KBM-7 (cell line): ENCODE data around the gene CTH.
"Not testable (repeated sequence)": the region's sequence is repeated elsewhere in the genome, so short reads cannot be mapped to it uniquely, and the experiment has no call there.

Experiments used
- DNase-seq: peaks from one replicate; pipeline ENCODE4 v3.0.0-alpha.2; 2015
- in situ Hi-C: fragments of 300-500 bp; cut with MboI; formaldehyde crosslinking; loops from 2 replicates; pipeline ENCODE4 v1.14.3; 2020; ENCODE audit warnings: low sequenced_read_pairs, low pct_unique_long_range_greater_than_20kb, mixed read lengths

The CTH gene

DNA sequence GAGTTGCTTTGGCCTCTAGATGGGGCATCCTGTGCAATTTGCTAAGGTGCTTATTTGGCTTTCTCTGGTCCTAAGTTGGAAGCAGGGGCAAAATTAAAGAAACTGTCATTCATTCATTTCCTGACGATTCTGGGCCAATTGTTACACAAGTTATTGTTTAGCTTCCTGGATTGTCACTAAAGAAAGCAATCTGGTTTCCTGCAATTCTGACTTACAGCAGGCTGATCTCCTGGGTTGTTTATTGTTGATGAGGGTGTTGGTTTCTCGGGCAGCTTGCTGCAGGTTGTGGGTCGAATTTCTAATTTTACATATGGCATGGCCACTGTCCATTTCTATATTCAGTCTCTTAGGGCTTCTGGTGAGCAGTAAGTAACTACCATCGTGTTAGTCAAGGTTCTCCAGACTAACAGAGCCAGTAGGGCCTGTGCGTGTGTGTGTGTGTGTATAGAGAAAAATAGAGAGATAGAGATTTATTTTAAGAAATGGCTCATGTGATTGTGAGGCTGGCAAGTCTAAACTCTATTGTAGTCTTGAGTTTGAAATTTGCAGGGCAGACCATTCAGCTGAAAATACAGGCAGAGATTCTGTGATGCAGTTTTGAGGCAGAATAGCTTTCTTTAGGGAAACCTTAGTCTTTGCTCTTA is 30.4 kb downstream of the CTH start:
- DNase-seq = no peak
- in situ Hi-C loops = no loop called here

DNA sequence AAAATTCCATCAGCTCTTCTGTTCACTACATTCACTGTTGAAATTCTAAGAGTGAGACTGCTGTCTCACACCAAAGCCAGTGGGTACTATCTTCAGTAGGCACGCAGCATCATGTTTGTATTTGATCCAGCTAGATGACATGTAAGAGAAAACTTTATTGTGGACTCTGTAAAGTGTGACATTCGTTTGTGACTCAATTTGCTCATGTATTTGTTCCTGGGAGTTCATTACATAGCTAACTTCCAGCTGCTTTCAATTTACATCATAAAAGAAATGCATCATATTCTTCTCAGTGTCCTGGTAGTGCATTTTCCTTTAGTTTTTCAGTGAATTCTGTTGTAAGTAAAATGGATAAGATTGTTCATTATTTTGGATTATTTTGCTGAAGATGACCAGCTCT is 31.4 kb downstream of the CTH start:
- no peak for DNase-seq
- in situ Hi-C loops = no loop called here

- in situ Hi-C loops = no loop called here
- no peak for DNase-seq
These were observed 32.7 kb downstream of the CTH start for GRCh38 chr1:70443739-70444138.

GRCh38 chr1:70449049-70449448 is 38.0 kb downstream of the CTH start:
- no peak for DNase-seq
- in situ Hi-C loops = no loop called here

DNA sequence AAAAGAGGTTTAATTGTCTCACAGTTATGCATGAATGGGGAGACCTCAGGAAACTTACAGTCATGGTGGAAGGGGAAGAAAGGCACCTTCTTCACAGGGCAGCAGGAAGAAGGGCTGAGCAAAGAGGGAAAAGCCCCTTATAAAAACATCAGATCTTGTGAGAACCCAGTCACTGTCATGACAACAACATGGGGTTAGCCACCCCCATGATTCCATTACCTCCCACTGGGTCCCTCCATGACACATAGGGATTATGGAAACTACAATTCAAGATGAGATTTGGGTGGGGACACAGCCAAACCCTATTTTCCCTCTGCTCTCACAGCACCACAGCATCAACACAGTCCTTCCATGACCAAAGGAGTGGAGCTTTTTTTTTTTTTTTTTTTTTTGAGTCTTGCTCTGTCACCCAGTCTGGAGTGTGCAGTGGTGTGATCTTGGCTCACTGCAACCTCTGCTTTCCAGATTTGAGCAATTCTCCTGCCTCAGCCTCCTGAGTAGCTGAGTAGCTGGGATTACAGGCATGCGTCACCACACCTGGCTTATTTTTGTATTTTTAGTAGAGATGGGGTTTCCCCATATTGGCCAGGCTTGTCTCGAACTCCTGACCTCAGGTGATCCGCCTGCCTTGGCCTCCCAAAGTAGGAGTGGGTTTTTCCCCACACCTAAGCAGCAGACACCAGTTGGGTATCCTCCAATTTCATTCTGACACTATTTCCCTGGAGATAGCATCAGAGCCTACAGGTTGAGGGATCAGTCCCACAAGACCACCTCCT is 41.3 kb downstream of the CTH start:
- in situ Hi-C loops, DNase-seq: not testable (repeated sequence)

DNA sequence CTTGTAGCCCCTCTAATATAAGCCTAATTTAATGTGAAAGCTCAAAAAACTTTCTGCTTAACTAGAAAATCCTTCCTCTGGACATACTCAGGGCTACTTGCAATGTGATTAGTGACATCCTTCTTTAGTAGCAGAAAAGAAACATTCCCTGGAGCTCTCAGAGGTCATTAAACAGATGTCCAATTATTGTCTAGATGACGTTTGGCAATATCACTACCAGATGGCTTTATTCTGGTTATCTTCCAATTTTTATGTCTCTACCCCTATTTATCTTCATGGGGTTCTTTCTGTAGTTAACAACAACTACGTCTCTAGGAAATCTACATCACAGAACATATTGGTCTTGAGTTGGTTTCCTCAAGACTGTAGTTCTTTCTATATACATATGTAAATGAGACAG is 44.2 kb downstream of the CTH start:
- in situ Hi-C loops = no loop called here
- no peak for DNase-seq

DNA sequence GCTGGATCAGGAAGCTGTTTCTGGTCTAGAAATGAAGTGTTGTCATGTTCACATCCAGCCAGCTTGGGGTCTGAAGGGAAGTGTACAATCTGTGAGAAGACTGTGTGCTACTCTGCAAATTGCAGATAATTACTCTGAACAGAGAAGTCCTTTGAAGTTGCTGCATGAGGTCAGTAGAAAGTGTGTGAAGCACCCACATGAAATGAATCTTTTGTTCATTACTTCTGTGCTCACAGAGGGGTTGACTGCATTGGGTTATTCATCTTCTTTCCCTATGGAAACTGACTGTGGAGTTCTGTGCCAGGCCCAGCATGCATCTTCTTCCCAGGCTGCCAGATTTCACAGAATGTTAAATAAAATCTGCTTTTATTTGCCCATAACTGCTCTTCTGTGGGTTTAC is 47.1 kb downstream of the CTH start:
- peak; percentile 72 for DNase-seq
- in situ Hi-C loops = no loop called here

- in situ Hi-C loops = no loop called here
- peak; percentile 47 for DNase-seq
These were observed 48.6 kb downstream of the CTH start for GRCh38 chr1:70459496-70460225.

GRCh38 chr1:70460740-70461713 is 50.0 kb downstream of the CTH start:
- in situ Hi-C loops = not testable (repeated sequence)
- peak; percentile 68 for DNase-seq

DNA sequence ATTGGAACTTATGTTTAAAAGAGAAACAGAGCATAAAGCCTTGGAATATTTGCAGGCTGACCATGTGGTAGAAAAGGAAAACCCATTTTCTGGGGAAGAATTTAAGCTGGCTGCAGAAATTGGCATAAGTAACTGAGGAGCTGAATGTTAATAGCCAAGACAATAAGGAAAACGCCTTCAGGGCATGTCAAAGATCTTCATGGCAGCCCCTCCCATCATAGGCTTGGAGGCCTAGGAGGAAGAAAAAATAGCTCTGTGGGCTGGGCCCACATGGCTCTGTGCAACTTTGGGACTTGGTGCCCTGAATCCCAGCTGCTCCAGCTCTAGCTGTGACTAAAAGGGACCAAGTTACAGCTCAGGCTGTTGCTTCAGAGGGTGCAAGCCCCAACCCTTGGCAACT is 51.5 kb downstream of the CTH start:
- in situ Hi-C loops = no loop called here
- no peak for DNase-seq

DNA sequence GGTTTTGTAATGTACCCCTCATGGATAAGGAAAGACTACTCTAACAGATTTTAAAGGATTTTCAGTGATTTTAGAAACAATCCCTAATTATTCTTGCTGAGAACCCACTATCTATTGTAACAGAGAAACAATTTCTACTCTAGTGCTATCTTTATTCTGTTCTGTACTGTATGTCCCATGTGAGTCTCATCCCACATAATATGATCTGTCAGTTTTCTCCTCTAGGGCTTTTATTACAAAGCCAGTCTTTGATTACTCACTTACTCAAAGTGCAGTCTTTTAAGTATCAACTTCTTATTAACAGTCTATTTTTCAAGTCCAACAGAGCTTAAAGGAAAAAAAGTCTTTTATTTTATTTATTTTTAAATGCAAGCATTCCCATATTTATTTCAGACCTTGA is 54.8 kb downstream of the CTH start:
- no peak for DNase-seq
- in situ Hi-C loops = no loop called here

- DNase-seq = no peak
- in situ Hi-C loops = no loop called here
These were observed 56.5 kb downstream of the CTH start for GRCh38 chr1:70467531-70467930.

DNA sequence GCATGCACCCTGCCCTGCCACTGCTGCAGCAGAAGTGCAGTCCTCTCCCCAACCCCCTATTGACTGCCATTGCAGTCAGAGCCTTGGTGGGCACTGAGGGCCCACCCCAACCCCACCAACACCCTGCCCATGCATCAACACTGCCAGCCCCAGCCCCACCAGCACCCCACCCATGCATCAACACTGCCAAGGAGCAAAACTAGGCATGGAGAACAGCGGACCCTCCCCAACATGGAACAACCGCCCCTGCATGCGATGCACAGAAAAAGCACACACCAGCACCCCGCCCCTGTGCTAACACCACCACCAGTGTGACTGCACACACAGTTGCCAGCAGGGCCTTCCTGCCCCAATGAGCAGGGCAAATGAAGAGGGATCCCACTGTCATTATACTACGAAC is 57.1 kb downstream of the CTH start:
- DNase-seq = no peak
- in situ Hi-C loops = no loop called here

- in situ Hi-C loops, DNase-seq: not testable (repeated sequence)
These were observed 58.1 kb downstream of the CTH start for GRCh38 chr1:70469184-70469583.

- DNase-seq = no peak
- in situ Hi-C loops = no loop called here
These were observed 64.0 kb downstream of the CTH start for GRCh38 chr1:70475023-70475422.

- in situ Hi-C loops = no loop called here
- DNase-seq = no peak
These were observed 66.0 kb downstream of the CTH start for GRCh38 chr1:70477090-70477489.

DNA sequence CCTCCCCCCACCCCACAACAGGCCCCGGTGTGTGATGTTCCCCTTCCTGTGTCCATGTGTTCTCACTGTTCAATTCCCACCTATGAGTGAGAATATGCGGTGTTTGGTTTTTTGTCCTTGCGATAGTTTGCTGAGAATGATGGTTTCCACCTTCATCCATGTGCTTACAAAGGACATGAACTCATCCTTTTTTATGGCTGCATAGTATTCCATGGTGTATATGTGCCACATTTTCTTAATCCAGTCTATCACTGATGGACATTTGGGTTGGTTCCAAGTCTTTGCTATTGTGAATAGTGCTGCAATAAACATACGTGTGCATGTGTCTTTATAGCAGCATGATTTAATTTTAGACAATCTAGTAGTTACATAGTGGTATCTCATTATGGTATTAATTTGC is 66.8 kb downstream of the CTH start:
- in situ Hi-C loops, DNase-seq: not testable (repeated sequence)

GRCh38 chr1:70483342-70483741 is 72.3 kb downstream of the CTH start:
- DNase-seq = no peak

GRCh38 chr1:70485624-70486023 is 74.6 kb downstream of the CTH start:
- in situ Hi-C loops = no loop called here
- no peak for DNase-seq

More at GRCh38 chr1:70483342-70483741, 72.3 kb downstream of the CTH start:
- in situ Hi-C loops = no loop called here
